ENCODE measurements around the gene ENTPD8. TPM values are rescaled to one million over a fixed set of nuclear protein-coding genes. Genes with fewer than 3 reads are reported as not detected.
"Not testable (repeated sequence)": the region's sequence is repeated elsewhere in the genome, so short reads cannot be mapped to it uniquely, and the experiment has no call there.

Gene ENTPD8
- total and polyA plus RNA-seq, 2 donors (not counting 3 experiments of a cell fraction or from before 2014, with no cell fraction given), result 0.44 to 0.51 TPM

GRCh38 chr9:137387114-137387890, 53.9 kb downstream of the ENTPD8 start:
- Histone ChIP-seq H3K9me3 (replicated peaks; ENCODE audit: control insufficient read depth, insufficient read depth, low read length) (no peaks in the 10 kb centered on the region), H3K9ac (replicated peaks; ENCODE audit: extremely low read depth, insufficient read depth, low read length) (peak overlapping the region; percentile 49), H4K20me1 (replicated peaks; ENCODE audit: control insufficient read depth, extremely low read depth, insufficient read depth, low read length) (no peaks in the 10 kb centered on the region), H3K36me3 (ENCODE audit: control insufficient read depth in 2 of 2, extremely low read depth in 1 of 2, insufficient read depth in 2 of 2, low read length in 2 of 2) (peaks cover 0 to under 1% of the 10 kb centered on the region in 2 experiments), H3K4me2 (ENCODE audit: insufficient read depth, low read length) (peak overlapping the region; percentile 5), H2AFZ (ENCODE audit: low read depth, low read length) (peak overlapping the region; percentile 74), H3K9me1 (replicated peaks; ENCODE audit: control insufficient read depth, extremely low read depth, insufficient read depth, low read length) (no peaks in the 10 kb centered on the region), H3K27me3 (ENCODE audit: control insufficient read depth in 2 of 2, insufficient read depth in 2 of 2, low read length in 2 of 2) (no peaks in the 10 kb centered on the region), H3K4me1 (ENCODE audit: control insufficient read depth, extremely low read depth, insufficient read depth, low read length) (peaks cover 13% of the 10 kb centered on the region), H3K79me2 (ENCODE audit: control insufficient read depth, insufficient read depth, low read length) (no peaks in the 10 kb centered on the region), H3K27ac (ENCODE audit: insufficient read depth, low read depth, low read length) (peak overlapping the region; percentile 81), H3K4me3 (replicated peaks in 1 of 3; ENCODE audit: insufficient read depth in 1 of 3, low read depth in 1 of 3, low read length in 3 of 3) (no peak overlapping the region)
- POLR2A ChIA-PET, result interaction anchor here (1.1 kb wide), 1 partner anchor 85 kb away, joined by 4 read pairs; the partner anchor contains the start of gene NRARP
- intact Hi-C loops (cut with micrococcal nuclease) (loop anchor here (5.0 kb wide), 1 partner anchor 35 kb away; no protein-coding TSS in a partner anchor), dilution Hi-C loops (cut with MboI; ENCODE audit: extremely low pct_ligation_motif_present, low sequenced_read_pairs) (no loop called here)
- CTCF ChIA-PET, result interaction anchor here (0.8 to 1.9 kb wide), 5 partner anchors 9 to 91 kb away, joined by 3 to 9 read pairs (median 3); partner anchors contain the start of gene NRARP
- DNase-seq (ENCODE audit: low read depth, low spot score) (peak; percentile 80), FAIRE-seq (peak; percentile 88)
- no TSS peak for BruUV-seq (replicated peaks)
- TF ChIP-seq JUN (IDR thresholded peaks at IDR 0.05; ENCODE audit: borderline replicate concordance, insufficient read depth, insufficient read length, low read depth) (no peak), POLR2AphosphoS5 (IDR thresholded peaks at IDR 0.05; ENCODE audit: insufficient read depth, low read depth, low read length) (peak; percentile 72), FOS (IDR thresholded peaks at IDR 0.05; ENCODE audit: borderline replicate concordance, insufficient read depth, low read length) (no peak), POLR2A (IDR thresholded peaks at IDR 0.05; ENCODE audit: low read depth, low read length) (no peak)

GRCh38 chr9:137386507-137387113, 54.5 kb downstream of the ENTPD8 start:
- dilution Hi-C loops (cut with MboI; ENCODE audit: extremely low pct_ligation_motif_present, low sequenced_read_pairs); H3K9me1 ChIP-seq (replicated peaks; ENCODE audit: control insufficient read depth, extremely low read depth, insufficient read depth, low read length); DNase-seq (ENCODE audit: low read depth, low spot score); H3K4me3 ChIP-seq (replicated peaks in 1 of 3; ENCODE audit: insufficient read depth in 1 of 3, low read depth in 1 of 3, low read length in 3 of 3); H3K79me2 ChIP-seq (ENCODE audit: control insufficient read depth, insufficient read depth, low read length); H4K20me1 ChIP-seq (replicated peaks; ENCODE audit: control insufficient read depth, extremely low read depth, insufficient read depth, low read length); FAIRE-seq; H3K4me2 ChIP-seq (ENCODE audit: insufficient read depth, low read length); H3K36me3 ChIP-seq (ENCODE audit: control insufficient read depth in 2 of 2, extremely low read depth in 1 of 2, insufficient read depth in 2 of 2, low read length in 2 of 2); BruUV-seq (replicated peaks); H3K27me3 ChIP-seq (ENCODE audit: control insufficient read depth in 2 of 2, insufficient read depth in 2 of 2, low read length in 2 of 2); H2AFZ ChIP-seq (ENCODE audit: low read depth, low read length); H3K9me3 ChIP-seq (replicated peaks; ENCODE audit: control insufficient read depth, insufficient read depth, low read length): not testable (repeated sequence)
- Histone ChIP-seq H3K9ac (replicated peaks; ENCODE audit: extremely low read depth, insufficient read depth, low read length) (peak overlapping the region; percentile 49), H3K27ac (ENCODE audit: insufficient read depth, low read depth, low read length) (peak overlapping the region; percentile 81), H3K4me1 (ENCODE audit: control insufficient read depth, extremely low read depth, insufficient read depth, low read length) (peaks cover 13% of the 10 kb centered on the region)
- intact Hi-C loops (cut with micrococcal nuclease), result loop anchor here (5.0 kb wide), 1 partner anchor 34 kb away; no protein-coding TSS in a partner anchor
- CTCF ChIA-PET, result interaction anchor here (1.0 to 1.9 kb wide), 3 partner anchors 10 to 85 kb away, joined by 3 to 9 read pairs (median 4); partner anchors contain the start of gene NRARP
- POLR2A ChIA-PET, result interaction anchor here (1.1 kb wide), 1 partner anchor 84 kb away, joined by 4 read pairs; the partner anchor contains the start of gene NRARP

All from endothelial cell of umbilical vein (primary cell).